Activated T-helper 2 cell treated with anti-CD3 and anti-CD28 coated beads, Interferon-gamma antibody, Interleukin-2, Interleukin-4, amounts not matched to agents 10 μg/mL and 5 μg/mL and 100 μg/mL, durations not matched to agents 14 hours and 24 hours and 36 hours (primary cell): ENCODE results near the gene DHRS7. TPM values are rescaled to one million over a fixed set of nuclear protein-coding genes. Genes with fewer than 3 reads are reported as not detected.
A peak's percentile ranks its signal among the peaks of the same experiment; 100 is the strongest.

Experiments used
- DNase-seq: peaks from one replicate; pipeline ENCODE4 v3.0.0; 2021; ENCODE audit warnings: low spot score
- H3K27ac Mint-ChIP-seq: one replicate; pipeline ENCODE4 v1.8.0; 2021; ENCODE audit warnings: mixed read lengths
- H3K27me3 Mint-ChIP-seq: one replicate; pipeline ENCODE4 v1.8.0; 2021; ENCODE audit warnings: low read depth, mixed read lengths
- H3K36me3 Mint-ChIP-seq: one replicate; pipeline ENCODE4 v1.8.0; 2021; ENCODE audit warnings: low read depth, mixed read lengths
- H3K4me1 Mint-ChIP-seq: one replicate; pipeline ENCODE4 v1.8.0; 2021; ENCODE audit warnings: low read depth, mixed read lengths
- H3K4me3 Mint-ChIP-seq: one replicate; pipeline ENCODE4 v1.8.0; 2021; ENCODE audit warnings: low read depth, mild to moderate bottlenecking, moderate library complexity, mixed read lengths
- H3K9me3 Mint-ChIP-seq: one replicate; pipeline ENCODE4 v1.8.0; 2021; ENCODE audit warnings: mixed read lengths
- intact Hi-C: fragments of 100-400 bp; cut with micrococcal nuclease; formaldehyde crosslinking; loops from one replicate; pipeline ENCODE4 v1.15.1; 2023
- total RNA-seq: library from RNA; stranded (reverse); gene quantifications from 2 replicates; pipeline ENCODE4 v1.2.3, GENCODE V29; 2022

DHRS7 gene, protein sequence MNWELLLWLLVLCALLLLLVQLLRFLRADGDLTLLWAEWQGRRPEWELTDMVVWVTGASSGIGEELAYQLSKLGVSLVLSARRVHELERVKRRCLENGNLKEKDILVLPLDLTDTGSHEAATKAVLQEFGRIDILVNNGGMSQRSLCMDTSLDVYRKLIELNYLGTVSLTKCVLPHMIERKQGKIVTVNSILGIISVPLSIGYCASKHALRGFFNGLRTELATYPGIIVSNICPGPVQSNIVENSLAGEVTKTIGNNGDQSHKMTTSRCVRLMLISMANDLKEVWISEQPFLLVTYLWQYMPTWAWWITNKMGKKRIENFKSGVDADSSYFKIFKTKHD
- total RNA-seq = 52.9 and 55.8 TPM in 2 replicates

DNA sequence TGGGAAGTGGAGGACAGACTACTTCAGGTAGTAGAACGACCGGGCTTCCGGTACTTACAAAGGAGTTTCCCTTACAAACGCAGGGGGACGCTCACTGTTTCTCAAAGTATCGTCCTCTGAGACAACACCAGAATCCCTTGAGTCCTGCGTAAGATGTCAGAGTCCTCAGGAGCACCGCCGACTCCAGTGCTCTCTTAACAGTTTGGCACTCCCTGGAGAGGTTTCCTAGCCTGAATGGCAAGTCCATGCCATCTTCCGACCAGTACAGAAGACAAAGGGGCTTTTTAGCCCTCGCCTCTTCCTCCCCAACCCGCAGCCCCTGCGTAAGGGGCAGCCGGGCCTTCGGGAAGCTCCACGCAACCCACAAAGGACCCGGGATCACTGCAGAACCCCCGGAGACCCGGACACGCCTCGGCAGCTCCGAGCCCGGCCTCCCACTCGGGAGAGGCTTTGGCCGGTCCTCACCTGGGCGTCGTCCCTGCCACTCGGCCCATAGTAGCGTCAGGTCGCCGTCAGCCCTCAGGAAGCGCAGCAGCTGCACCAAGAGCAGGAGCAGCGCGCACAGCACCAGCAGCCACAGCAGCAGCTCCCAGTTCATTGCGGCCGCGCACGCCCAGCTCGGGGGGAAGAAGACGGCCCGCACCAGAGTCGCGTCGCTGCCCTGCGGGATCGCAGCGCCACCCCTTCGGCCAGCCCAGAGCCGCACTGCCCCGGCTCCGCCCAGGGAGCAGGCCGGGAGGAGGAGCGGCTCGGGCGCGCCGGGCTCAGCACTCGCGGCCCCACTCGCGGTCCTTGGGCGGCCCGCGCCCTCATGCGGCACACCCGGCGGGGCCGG, at the start of gene DHRS7:
DHRS7 (minus strand) TSS at position 687 of the 835 bp plus-strand sequence; CDS start at position 598, 89 bp downstream.
- intact Hi-C loops = loop anchor here (1.0 to 10.0 kb wide), 5 partner anchors 14 to 700 kb away; partner anchors contain the start of genes GPR135 and PPM1A
- DNase-seq = peak; percentile 58
- Mint-ChIP-seq H3K4me1 (peaks cover 25% of the 10 kb centered on the region), H3K27me3 (no peaks in the 10 kb centered on the region), H3K27ac (peak within 1 kb of the TSS; percentile 95), H3K36me3 (peaks cover 27% of the 10 kb centered on the region), H3K9me3 (no peaks in the 10 kb centered on the region), H3K4me3 (peak within 1 kb of the TSS; percentile 94)

DNA sequence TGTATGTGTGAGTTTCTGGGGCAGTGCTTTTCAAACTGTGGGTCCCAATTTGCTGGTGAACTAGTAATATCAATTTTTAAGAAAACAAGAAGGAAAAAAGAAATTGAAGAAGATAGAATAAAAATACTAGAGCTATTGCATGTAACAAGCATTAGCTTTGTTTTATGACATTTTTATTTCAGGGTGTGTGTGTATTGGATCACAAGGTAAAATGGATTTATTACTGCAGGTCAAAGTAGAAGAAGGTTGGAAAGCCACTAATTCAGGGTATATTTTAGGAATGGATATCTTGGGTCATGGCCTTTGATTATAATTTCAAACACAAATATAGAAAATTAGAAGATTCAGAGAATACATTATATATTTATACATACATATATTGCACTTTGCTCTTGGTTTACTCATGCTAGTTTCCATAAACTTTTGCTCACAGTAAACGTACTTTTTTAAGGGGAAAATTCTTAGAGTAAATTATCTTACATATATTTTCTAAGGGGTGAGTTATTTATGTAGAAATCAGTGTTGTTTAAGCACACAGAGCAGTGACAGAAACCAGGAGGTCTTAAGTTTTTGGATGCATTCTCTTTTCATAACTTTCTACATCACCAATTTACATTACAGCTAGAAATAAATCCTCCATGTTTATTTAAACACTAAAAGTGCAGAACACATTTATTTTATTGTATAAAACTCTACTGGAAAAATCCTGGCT, 49.4 kb upstream of the DHRS7 start:
- Mint-ChIP-seq H3K4me1 (no peaks in the 10 kb centered on the region), H3K27ac (no peak overlapping the region), H3K36me3 (no peaks in the 10 kb centered on the region), H3K9me3 (no peaks in the 10 kb centered on the region), H3K4me3 (no peak overlapping the region), H3K27me3 (peaks cover 10% of the 10 kb centered on the region)
- DNase-seq = no peak
- intact Hi-C loops = no loop called here

GRCh38 chr14:60214003-60214402, 48.8 kb upstream of the DHRS7 start:
- Mint-ChIP-seq H3K36me3 (no peaks in the 10 kb centered on the region), H3K27me3 (peaks cover 10% of the 10 kb centered on the region), H3K4me1 (no peaks in the 10 kb centered on the region), H3K9me3 (no peaks in the 10 kb centered on the region), H3K4me3 (no peak overlapping the region), H3K27ac (no peak overlapping the region)
- DNase-seq = no peak
- intact Hi-C loops = no loop called here

DNA sequence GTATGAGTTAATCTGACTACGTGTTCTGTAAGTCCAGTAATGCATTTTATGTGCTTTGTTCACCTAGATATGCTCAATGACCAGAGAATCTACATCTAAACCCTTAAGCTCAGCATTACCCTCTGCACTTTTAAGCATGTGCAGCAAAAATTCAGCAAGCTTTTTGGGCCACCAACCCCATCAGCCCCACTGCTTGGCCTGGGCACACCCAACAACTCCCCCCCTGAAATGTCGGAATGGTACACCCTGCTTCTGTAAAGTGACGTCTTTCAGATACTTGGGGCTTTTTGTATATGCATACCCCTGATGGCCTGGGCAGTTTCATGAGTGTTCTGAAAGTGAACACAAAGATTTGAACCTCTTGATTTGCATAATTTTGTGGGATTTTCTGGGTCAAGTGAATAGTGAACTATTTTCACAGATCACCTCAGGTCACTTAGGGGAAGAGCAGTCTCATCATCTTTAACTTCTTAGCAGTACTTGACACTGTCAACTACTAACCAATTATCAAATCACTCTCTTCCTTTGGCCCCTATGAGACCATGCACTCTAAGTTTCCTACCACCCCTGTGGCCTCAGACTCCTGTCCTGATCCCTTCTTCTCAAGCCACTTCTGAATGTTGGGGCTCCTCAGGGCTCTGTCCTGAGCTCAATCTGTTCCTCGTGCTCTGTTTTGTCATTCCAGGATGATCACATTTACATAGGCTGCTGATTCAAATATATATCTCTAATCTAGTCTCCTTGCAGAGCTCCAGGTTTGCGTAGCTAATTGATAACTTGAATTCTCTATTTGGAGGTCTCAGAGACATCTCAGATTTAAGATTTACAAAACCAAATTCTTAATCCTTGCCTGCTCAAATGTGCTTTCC, 47.5 kb upstream of the DHRS7 start:
- Mint-ChIP-seq H3K27me3 (peaks cover 10% of the 10 kb centered on the region), H3K27ac (no peak overlapping the region), H3K9me3 (no peaks in the 10 kb centered on the region), H3K36me3 (no peaks in the 10 kb centered on the region), H3K4me3 (no peak overlapping the region), H3K4me1 (no peaks in the 10 kb centered on the region)
- no peak for DNase-seq
- intact Hi-C loops = no loop called here

DNA sequence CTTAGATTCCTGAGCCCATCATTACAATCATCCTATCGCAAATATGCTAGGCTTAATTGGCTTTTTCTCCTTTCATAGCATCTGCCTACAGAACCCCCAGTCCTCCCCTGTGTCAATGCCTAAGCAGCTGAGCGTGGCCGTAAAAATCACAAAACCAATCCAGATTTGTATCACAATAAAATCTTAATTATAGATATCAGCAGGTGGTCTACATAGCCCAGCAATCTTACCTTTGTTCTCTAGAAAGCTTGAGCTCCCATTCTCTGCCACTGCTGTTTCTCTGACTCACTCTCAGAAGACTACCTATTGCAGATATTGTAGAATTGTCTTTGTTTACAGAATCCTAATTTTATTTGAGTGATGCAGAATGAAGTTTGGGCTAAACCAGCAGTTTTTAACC, 46.0 kb upstream of the DHRS7 start:
- Mint-ChIP-seq H3K4me3 (no peak overlapping the region), H3K27me3 (peaks cover 16% of the 10 kb centered on the region), H3K4me1 (peaks cover 6% of the 10 kb centered on the region), H3K36me3 (no peaks in the 10 kb centered on the region), H3K9me3 (no peaks in the 10 kb centered on the region), H3K27ac (no peak overlapping the region)
- DNase-seq = no peak
- intact Hi-C loops = no loop called here

DNA sequence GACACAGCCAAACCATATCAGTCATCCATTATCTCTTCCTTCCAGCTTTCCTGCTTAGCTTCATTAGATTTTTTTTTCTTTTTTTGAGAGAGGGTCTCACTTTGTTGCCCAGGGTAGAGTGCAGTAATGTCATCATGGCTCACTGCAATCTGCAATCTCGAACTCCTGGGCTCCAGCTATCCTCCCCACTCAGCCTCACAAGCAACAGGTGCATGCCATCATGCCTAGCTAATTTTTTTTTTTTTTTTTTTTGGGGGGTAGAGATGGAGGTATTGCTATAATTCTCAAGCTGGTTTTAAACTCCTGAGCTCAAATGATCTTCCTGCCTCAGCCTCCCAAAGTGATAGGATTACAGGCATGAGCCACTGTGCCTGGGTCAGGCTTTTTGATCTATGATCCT, 45.5 kb upstream of the DHRS7 start:
- DNase-seq = no peak
- no peak overlapping the region for H3K4me3 Mint-ChIP-seq

DNA sequence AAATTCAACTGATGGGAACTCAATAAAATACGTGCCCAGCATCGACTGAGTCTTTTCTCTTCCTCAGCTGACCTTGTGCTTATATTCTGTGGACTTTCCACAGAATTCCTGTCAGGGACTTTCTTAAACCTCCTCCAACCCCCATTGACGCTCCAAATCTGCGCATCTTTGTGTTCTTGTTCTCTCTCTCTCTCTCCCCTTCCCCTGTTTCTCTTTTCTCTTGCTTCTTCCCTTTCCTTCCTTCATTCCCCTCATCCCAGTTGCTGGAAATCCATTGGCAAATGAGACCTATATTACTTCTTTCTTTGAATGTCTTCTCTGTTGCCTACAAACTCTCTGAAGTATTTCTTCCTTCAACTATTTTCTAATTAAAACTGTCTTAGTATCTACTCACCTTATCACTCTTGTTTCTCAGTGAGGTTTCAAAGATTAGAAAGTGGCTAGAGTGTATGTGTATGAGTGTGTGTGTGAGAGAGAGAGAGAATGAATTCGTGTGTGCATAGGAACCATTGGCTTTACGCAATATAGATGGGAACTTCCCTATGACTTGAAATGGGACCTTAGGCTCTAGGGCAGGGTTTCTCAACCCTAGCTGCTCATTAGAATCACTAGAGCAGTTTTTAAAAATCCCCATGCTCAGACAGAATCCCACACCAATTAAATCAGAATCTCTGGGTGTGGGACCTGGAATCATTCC, 41.8 kb upstream of the DHRS7 start:
- intact Hi-C loops = loop anchor here (5.0 kb wide), 1 partner anchor 40 kb away; the partner anchor contains the start of gene PPM1A
- Mint-ChIP-seq H3K36me3 (no peaks in the 10 kb centered on the region), H3K27ac (no peak overlapping the region), H3K4me3 (no peak overlapping the region), H3K27me3 (peaks cover 12% of the 10 kb centered on the region), H3K9me3 (no peaks in the 10 kb centered on the region), H3K4me1 (peaks cover 19% of the 10 kb centered on the region)
- no peak for DNase-seq

More for the DNA sequence above, 45.5 kb upstream of the DHRS7 start:
- intact Hi-C loops = no loop called here
- no peaks in the 10 kb centered on the region for H3K9me3 Mint-ChIP-seq
- H3K27ac Mint-ChIP-seq = no peak overlapping the region
- H3K27me3 Mint-ChIP-seq = peaks cover 16% of the 10 kb centered on the region
- H3K4me1 Mint-ChIP-seq = peaks cover 7% of the 10 kb centered on the region
- H3K36me3 Mint-ChIP-seq = no peaks in the 10 kb centered on the region

GRCh38 chr14:60206249-60206670, 41.1 kb upstream of the DHRS7 start:
- Mint-ChIP-seq H3K27ac (no peak overlapping the region), H3K36me3 (no peaks in the 10 kb centered on the region), H3K9me3 (no peaks in the 10 kb centered on the region), H3K4me1 (peaks cover 19% of the 10 kb centered on the region), H3K4me3 (no peak overlapping the region), H3K27me3 (peaks cover 12% of the 10 kb centered on the region)
- intact Hi-C loops = loop anchor here (5.0 kb wide), 1 partner anchor 41 kb away; the partner anchor contains the start of gene PPM1A
- DNase-seq = no peak

DNA sequence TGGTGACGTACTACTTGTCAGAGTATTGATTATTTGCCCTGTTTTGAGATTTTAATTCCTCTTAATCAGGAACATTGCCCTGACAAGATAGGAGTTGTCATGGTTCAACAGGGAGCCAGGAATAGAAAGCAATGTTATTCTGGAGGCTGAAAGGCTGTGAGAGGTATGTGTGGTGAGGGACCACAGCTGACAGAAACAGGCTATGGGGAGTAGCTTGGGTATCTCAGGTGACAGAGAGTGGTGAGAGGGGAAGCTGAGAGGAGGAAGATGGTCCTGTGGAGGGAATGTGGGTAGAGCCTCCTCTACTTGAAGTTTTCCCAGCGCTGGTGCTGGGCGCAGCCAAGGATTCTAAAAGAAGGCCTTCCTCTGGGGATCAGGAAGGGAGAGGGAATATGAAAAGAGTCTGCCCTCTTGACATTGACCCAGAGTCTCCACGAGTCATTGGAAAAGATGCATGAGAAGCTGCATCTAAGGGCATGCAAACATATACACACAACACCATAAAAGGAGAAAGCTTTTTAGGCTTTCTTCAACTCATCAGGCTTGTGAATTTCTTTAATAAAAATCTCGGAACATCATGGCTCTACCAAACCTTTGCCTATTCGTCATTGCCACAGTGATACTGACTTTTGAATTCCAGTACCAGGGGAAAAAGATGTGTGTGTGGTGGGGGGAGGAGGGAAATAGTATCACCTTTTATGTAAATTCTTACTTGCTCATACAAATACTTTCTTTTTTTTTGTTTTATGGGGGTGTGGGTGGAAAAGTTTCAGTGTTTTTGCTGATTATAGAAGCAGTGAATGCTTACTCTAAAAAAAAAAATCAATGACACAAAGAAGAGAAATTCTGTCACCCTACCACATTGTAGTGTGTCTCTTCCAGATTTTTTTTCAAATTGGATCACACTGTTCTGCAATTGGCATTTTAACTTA, 39.9 kb upstream of the DHRS7 start:
- H3K4me3 Mint-ChIP-seq = no peak overlapping the region
- intact Hi-C loops = loop anchor here (5.0 kb wide), 1 partner anchor 42 kb away; the partner anchor contains the start of gene PPM1A
- H3K9me3 Mint-ChIP-seq = peaks cover under 1% of the 10 kb centered on the region
- H3K27me3 Mint-ChIP-seq = peaks cover 10% of the 10 kb centered on the region
- H3K36me3 Mint-ChIP-seq = no peaks in the 10 kb centered on the region
- DNase-seq = no peak
- H3K4me1 Mint-ChIP-seq = peaks cover 19% of the 10 kb centered on the region
- no peak overlapping the region for H3K27ac Mint-ChIP-seq

- Mint-ChIP-seq H3K27me3 (peaks cover 10% of the 10 kb centered on the region), H3K4me1 (peaks cover 19% of the 10 kb centered on the region), H3K9me3 (peaks cover 9% of the 10 kb centered on the region), H3K27ac (no peak overlapping the region), H3K4me3 (no peak overlapping the region), H3K36me3 (peaks cover under 1% of the 10 kb centered on the region)
- DNase-seq = no peak
- intact Hi-C loops = no loop called here
Observed at GRCh38 chr14:60204104-60204842, 39.1 kb upstream of the DHRS7 start.
